RPMI7951 (cell line): ENCODE results near the gene ATXN3L. TPM values are rescaled to one million over a fixed set of nuclear protein-coding genes. Genes with fewer than 3 reads are reported as not detected.

Experiments used
- DNase-seq: peaks from one replicate; pipeline ENCODE4 v3.0.0-alpha.2; 2012; ENCODE audit warnings: low read depth
- total RNA-seq: library from RNA; depleted of rRNA; stranded (reverse); fragments of >200 nt; shearing (Covaris generic); gene quantifications from 2 replicates; pipeline ENCODE4 v1.2.3, GENCODE V29; 2014; rRNA removed

Gene ATXN3L
- total RNA-seq: not detected in 2 replicates

- DNase-seq: no peak
Measured at GRCh38 chrX:13319953-13320352, at the start of gene ATXN3L. Gene ATXN3L (minus strand): TSS chrX:13320053. CDS start chrX:13319934, 119 bp downstream.

GRCh38 chrX:13369256-13370030 lies 49.6 kb upstream of the ATXN3L start:
- DNase-seq: no peak

- peak; percentile 57 for DNase-seq
Measured at GRCh38 chrX:13367950-13368349, 48.1 kb upstream of the ATXN3L start.

- no peak for DNase-seq
Measured at GRCh38 chrX:13366698-13367097, 46.8 kb upstream of the ATXN3L start.

- DNase-seq: no peak
Measured at GRCh38 chrX:13365161-13365560, 45.3 kb upstream of the ATXN3L start.

GRCh38 chrX:13364230-13364857 lies 44.5 kb upstream of the ATXN3L start:
- no peak for DNase-seq

GRCh38 chrX:13360146-13360545 lies 40.3 kb upstream of the ATXN3L start:
- DNase-seq: peak; percentile 47

- DNase-seq: no peak
Measured at GRCh38 chrX:13357925-13358324, 38.1 kb upstream of the ATXN3L start.

GRCh38 chrX:13346646-13347045 lies 26.8 kb upstream of the ATXN3L start:
- DNase-seq: no peak

GRCh38 chrX:13345438-13345837 lies 25.6 kb upstream of the ATXN3L start:
- DNase-seq: no peak

GRCh38 chrX:13345037-13345436 lies 25.2 kb upstream of the ATXN3L start:
- no peak for DNase-seq

- DNase-seq: no peak
Measured at GRCh38 chrX:13341491-13342101, 21.7 kb upstream of the ATXN3L start.

- no peak for DNase-seq
Measured at GRCh38 chrX:13340182-13340791, 20.4 kb upstream of the ATXN3L start.

- no peak for DNase-seq
Measured at GRCh38 chrX:13339607-13340006, 19.8 kb upstream of the ATXN3L start.

- DNase-seq: no peak
Measured at GRCh38 chrX:13338996-13339515, 19.2 kb upstream of the ATXN3L start.

- peak; percentile 13 for DNase-seq
Measured at GRCh38 chrX:13334491-13334890, 14.6 kb upstream of the ATXN3L start.

GRCh38 chrX:13330446-13330845 lies 10.6 kb upstream of the ATXN3L start:
- DNase-seq: no peak

GRCh38 chrX:13327666-13328065 lies 7.8 kb upstream of the ATXN3L start:
- no peak for DNase-seq

GRCh38 chrX:13323241-13323640 lies 3.4 kb upstream of the ATXN3L start:
- no peak for DNase-seq

GRCh38 chrX:13317366-13317765 lies 2.5 kb downstream of the ATXN3L start:
- no peak for DNase-seq

GRCh38 chrX:13311560-13311959 lies 8.3 kb downstream of the ATXN3L start:
- no peak for DNase-seq

- peak; percentile 77 for DNase-seq
Measured at GRCh38 chrX:13309631-13310030, 10.2 kb downstream of the ATXN3L start.
